ENCODE measurements around the gene PLXNB3. TPM values are rescaled to one million over a fixed set of nuclear protein-coding genes. Genes with fewer than 3 reads are reported as not detected.
"Not testable (repeated sequence)": the region's sequence is repeated elsewhere in the genome, so short reads cannot be mapped to it uniquely, and the experiment has no call there.

PLXNB3 gene
- total and polyA plus RNA-seq, 2 experiments from 2014 or later: 0.70 to 4.1 TPM

DNA sequence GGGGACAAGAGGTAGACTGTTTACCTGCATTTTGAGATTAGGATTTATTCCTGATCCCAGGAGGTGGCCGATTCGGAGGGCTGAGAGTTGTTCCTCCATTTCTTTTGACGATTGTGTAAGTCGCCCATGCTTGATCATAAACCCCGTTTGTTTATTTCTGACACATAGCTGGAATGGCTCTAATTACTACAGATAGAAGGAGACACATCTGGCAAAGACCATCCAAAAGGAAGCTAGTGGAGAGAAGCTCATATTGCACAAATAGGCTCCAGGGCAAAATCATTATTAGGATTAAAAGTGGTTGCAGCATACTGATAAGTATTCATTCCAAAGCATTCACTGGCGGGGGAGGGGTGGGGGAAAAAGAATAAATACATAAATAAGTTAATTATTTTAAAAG, 17.1 kb upstream of the PLXNB3 start:
- H3K27me3 Mint-ChIP-seq (ENCODE audit: insufficient read depth, low read depth, poor library complexity); H3K9me3 Mint-ChIP-seq; H3K4me3 ChIP-seq; H3F3A ChIP-seq (replicated peaks; ENCODE audit: low read depth); H3K36me3 Mint-ChIP-seq (ENCODE audit: low read depth); H2AFZ ChIP-seq; H3K27ac ChIP-seq (ENCODE audit: low read depth); H3K27me3 ChIP-seq (ENCODE audit: insufficient read depth); H3K4me1 ChIP-seq (ENCODE audit: insufficient read depth); H3K4me3 Mint-ChIP-seq; H3K79me2 ChIP-seq (replicated peaks; ENCODE audit: insufficient read depth); H4K20me1 ChIP-seq (replicated peaks; ENCODE audit: insufficient read depth); H3K9me2 ChIP-seq (ENCODE audit: insufficient read depth); DNase-seq (ENCODE audit: low spot score); ATAC-seq; H3K36me3 ChIP-seq (ENCODE audit: insufficient read depth); H3K27ac Mint-ChIP-seq; H3K4me1 Mint-ChIP-seq; H3K4me2 ChIP-seq: not testable (repeated sequence)

DNA sequence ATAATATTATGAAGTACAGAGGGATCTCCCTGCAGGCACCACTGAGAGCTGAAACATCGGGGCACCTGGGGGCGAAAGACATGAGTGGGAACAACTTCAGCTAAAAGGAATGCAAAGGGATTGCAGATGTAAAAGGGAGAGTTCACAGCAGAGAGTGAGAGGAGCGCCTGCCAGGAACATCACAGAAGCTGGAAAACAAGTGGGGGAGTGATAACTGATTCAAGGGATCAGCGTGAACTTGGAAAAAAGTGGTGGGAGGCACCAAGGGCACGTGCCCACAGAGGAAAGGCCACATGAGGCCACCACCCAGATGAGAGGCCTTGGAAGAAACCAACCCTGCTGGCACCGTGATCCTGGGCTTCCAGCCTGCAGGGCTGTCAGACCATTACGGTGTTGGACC, 15.0 kb upstream of the PLXNB3 start:
- H4K20me1 ChIP-seq (replicated peaks; ENCODE audit: insufficient read depth); H3K27me3 ChIP-seq (ENCODE audit: insufficient read depth); H2AFZ ChIP-seq; H3K27ac Mint-ChIP-seq; H3K4me2 ChIP-seq; H3K36me3 ChIP-seq (ENCODE audit: insufficient read depth); H3K27ac ChIP-seq (ENCODE audit: low read depth); H3K9me3 Mint-ChIP-seq; H3K4me3 Mint-ChIP-seq; H3K27me3 Mint-ChIP-seq (ENCODE audit: insufficient read depth, low read depth, poor library complexity); H3K4me3 ChIP-seq; H3K36me3 Mint-ChIP-seq (ENCODE audit: low read depth); H3F3A ChIP-seq (replicated peaks; ENCODE audit: low read depth); H3K79me2 ChIP-seq (replicated peaks; ENCODE audit: insufficient read depth); DNase-seq (ENCODE audit: low spot score); H3K4me1 Mint-ChIP-seq; ATAC-seq; H3K4me1 ChIP-seq (ENCODE audit: insufficient read depth); H3K9me2 ChIP-seq (ENCODE audit: insufficient read depth): not testable (repeated sequence)

DNA sequence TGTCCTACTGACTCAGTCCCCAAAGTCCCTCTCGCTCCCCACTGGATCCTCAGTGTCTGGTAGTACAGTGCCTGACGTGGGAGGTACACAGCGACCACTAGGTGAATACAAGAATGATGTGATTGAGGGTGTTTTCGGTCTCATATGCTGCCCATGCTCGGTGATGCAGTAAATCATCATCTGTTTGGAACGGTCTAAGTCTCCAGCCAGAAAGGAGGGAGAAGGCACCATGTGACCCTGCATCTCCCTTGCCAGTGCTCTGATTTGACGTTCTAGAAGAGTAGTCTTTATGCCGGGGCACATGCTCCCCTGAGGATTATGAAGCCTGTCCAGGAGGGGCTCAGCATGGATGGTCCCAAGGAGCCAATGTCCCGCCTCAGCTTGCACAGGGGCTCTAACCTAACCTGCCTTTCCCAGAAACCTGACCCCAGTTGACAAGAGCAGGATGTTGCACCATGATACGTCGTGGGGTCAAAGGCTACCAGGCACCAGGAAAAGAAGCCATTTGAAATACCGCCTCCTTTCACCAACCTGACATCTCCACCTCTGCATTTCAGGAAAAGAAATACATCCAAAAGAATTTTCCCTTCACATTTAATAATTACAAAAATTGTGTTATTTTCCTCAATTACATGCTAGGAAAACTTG, 13.8 kb upstream of the PLXNB3 start:
- Histone ChIP-seq H3K4me2 (no peak overlapping the region), H3K79me2 (replicated peaks; ENCODE audit: insufficient read depth) (no peaks in the 10 kb centered on the region), H3K27ac (ENCODE audit: low read depth) (no peak overlapping the region), H2AFZ (no peak overlapping the region), H3F3A (replicated peaks; ENCODE audit: low read depth) (no peaks in the 10 kb centered on the region), H3K27me3 (ENCODE audit: insufficient read depth) (no peaks in the 10 kb centered on the region), H3K4me1 (ENCODE audit: insufficient read depth) (no peaks in the 10 kb centered on the region), H3K36me3 (ENCODE audit: insufficient read depth) (no peaks in the 10 kb centered on the region), H4K20me1 (replicated peaks; ENCODE audit: insufficient read depth) (no peaks in the 10 kb centered on the region), H3K9me2 (ENCODE audit: insufficient read depth) (no peaks in the 10 kb centered on the region), H3K4me3 (no peak overlapping the region)
- DNase-seq (ENCODE audit: low spot score): no peak
- H3K4me3 Mint-ChIP-seq: no peak overlapping the region
- ATAC-seq: no peak
- no peaks in the 10 kb centered on the region for H3K4me1 Mint-ChIP-seq
- no peaks in the 10 kb centered on the region; the same call in 2 of the 3 replicates for H3K36me3 Mint-ChIP-seq (ENCODE audit: low read depth)
- no peak overlapping the region for H3K27ac Mint-ChIP-seq
- no peaks in the 10 kb centered on the region for H3K9me3 Mint-ChIP-seq
- TF ChIP-seq CREB1 (CRISPR knock-in tag; IDR thresholded peaks at IDR 0.05; ENCODE audit: low read depth): no peak
- TF ChIP-seq, protein P1, sequence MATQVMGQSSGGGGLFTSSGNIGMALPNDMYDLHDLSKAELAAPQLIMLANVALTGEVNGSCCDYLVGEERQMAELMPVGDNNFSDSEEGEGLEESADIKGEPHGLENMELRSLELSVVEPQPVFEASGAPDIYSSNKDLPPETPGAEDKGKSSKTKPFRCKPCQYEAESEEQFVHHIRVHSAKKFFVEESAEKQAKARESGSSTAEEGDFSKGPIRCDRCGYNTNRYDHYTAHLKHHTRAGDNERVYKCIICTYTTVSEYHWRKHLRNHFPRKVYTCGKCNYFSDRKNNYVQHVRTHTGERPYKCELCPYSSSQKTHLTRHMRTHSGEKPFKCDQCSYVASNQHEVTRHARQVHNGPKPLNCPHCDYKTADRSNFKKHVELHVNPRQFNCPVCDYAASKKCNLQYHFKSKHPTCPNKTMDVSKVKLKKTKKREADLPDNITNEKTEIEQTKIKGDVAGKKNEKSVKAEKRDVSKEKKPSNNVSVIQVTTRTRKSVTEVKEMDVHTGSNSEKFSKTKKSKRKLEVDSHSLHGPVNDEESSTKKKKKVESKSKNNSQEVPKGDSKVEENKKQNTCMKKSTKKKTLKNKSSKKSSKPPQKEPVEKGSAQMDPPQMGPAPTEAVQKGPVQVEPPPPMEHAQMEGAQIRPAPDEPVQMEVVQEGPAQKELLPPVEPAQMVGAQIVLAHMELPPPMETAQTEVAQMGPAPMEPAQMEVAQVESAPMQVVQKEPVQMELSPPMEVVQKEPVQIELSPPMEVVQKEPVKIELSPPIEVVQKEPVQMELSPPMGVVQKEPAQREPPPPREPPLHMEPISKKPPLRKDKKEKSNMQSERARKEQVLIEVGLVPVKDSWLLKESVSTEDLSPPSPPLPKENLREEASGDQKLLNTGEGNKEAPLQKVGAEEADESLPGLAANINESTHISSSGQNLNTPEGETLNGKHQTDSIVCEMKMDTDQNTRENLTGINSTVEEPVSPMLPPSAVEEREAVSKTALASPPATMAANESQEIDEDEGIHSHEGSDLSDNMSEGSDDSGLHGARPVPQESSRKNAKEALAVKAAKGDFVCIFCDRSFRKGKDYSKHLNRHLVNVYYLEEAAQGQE (IDR thresholded peaks at IDR 0.05; ENCODE audit: unreplicated experiment): no peak
- TF ChIP-seq JUNB (IDR thresholded peaks at IDR 0.05; ENCODE audit: unreplicated experiment): no peak
- no peak for TF ChIP-seq EZH2 (IDR thresholded peaks at IDR 0.05; ENCODE audit: low read depth, unreplicated experiment)
- TF ChIP-seq ZNF114 (CRISPR knock-in tag; IDR thresholded peaks at IDR 0.05): no peak
- peaks cover 3% of the 10 kb centered on the region for H3K27me3 Mint-ChIP-seq (ENCODE audit: insufficient read depth, low read depth, poor library complexity)

Data from GM23338 (cell line).